ENCODE results near the gene CHKA.

GRCh38 chr11:68013611-68014156 lies 107.5 kb downstream of the CHKA start:
- no peak for TF ChIP-seq TAF1 (IDR thresholded peaks at IDR 0.05; ENCODE audit: borderline replicate concordance, insufficient read depth, low read length)
- no peak for TF ChIP-seq POLR2AphosphoS5 (IDR thresholded peaks at IDR 0.05; ENCODE audit: low read depth, low read length)
- TF ChIP-seq REST (IDR thresholded peaks at IDR 0.05; ENCODE audit: insufficient read depth in 1 of 2, low read depth in 2 of 2, low read length in 2 of 2) = no peak
- TF ChIP-seq SIN3A (IDR thresholded peaks at IDR 0.05; ENCODE audit: borderline replicate concordance, insufficient read depth, low read length) = no peak
- no peak for TF ChIP-seq FOXP2 (optimal IDR thresholded peaks at IDR 0.05; ENCODE audit: borderline replicate concordance, extremely low read depth, extremely low read length, insufficient read depth)
